NCI-H1436 treated with DMSO at 0.1 percent for 48 hours (cell line): Measurements from ENCODE around the gene OVCA2.
A peak's percentile ranks its signal among the peaks of the same experiment; 100 is the strongest.

Experiments used
- DNase-seq: peaks from one replicate; lab custom pipeline; 2025; lab: John Stamatoyannopoulos, UW

Gene OVCA2

GRCh38 chr17:2013994-2014317 is 27.9 kb upstream of the OVCA2 start:
- no peak for DNase-seq

GRCh38 chr17:2015314-2015713 is 26.5 kb upstream of the OVCA2 start:
- DNase-seq, result no peak

- no peak for DNase-seq
Measured at GRCh38 chr17:2016494-2016893, 25.3 kb upstream of the OVCA2 start.

GRCh38 chr17:2017274-2017941 is 24.4 kb upstream of the OVCA2 start:
- no peak for DNase-seq

- no peak for DNase-seq
Measured at GRCh38 chr17:2018716-2019510, 22.9 kb upstream of the OVCA2 start.

- DNase-seq, result no peak
Measured at GRCh38 chr17:2019723-2020122, 22.1 kb upstream of the OVCA2 start.

- DNase-seq, result no peak
Measured at GRCh38 chr17:2020721-2021120, 21.1 kb upstream of the OVCA2 start.

- no peak for DNase-seq
Measured at GRCh38 chr17:2022647-2023240, 19.1 kb upstream of the OVCA2 start.

- no peak for DNase-seq
Measured at GRCh38 chr17:2023256-2023655, 18.6 kb upstream of the OVCA2 start.

GRCh38 chr17:2023692-2024571 is 17.9 kb upstream of the OVCA2 start:
- no peak for DNase-seq

GRCh38 chr17:2024572-2025219 is 17.1 kb upstream of the OVCA2 start:
- DNase-seq, result no peak

- DNase-seq, result peak; percentile 25
Measured at GRCh38 chr17:2025220-2025621, 16.6 kb upstream of the OVCA2 start, which contains the start of gene RTN4RL1. Gene RTN4RL1, minus strand, starts transcription at chr17:2025334. Its CDS starts 469 bp downstream, at chr17:2024865.

GRCh38 chr17:2025622-2026309 is 16.1 kb upstream of the OVCA2 start:
- DNase-seq, result no peak

GRCh38 chr17:2027528-2028233 is 14.1 kb upstream of the OVCA2 start:
- DNase-seq, result no peak

GRCh38 chr17:2028234-2028614 is 13.6 kb upstream of the OVCA2 start:
- DNase-seq, result no peak

- no peak for DNase-seq
Measured at GRCh38 chr17:2028737-2029136, 13.1 kb upstream of the OVCA2 start.

- peak; percentile 42 for DNase-seq
Measured at GRCh38 chr17:2029911-2030778, 11.7 kb upstream of the OVCA2 start, which contains the start of gene DPH1. Gene DPH1, plus strand, starts transcription at chr17:2030153. Its CDS starts 17 bp downstream, at chr17:2030170.

GRCh38 chr17:2030779-2031163 is 11.1 kb upstream of the OVCA2 start:
- no peak for DNase-seq

- no peak for DNase-seq
Measured at GRCh38 chr17:2033153-2033552, 8.7 kb upstream of the OVCA2 start.
